ENCODE results near the gene IRF9. TPM values are rescaled to one million over a fixed set of nuclear protein-coding genes. Genes with fewer than 3 reads are reported as not detected.

The IRF9 gene
- total RNA-seq, 2 experiments from 2014 or later = 285 to 286 TPM

GRCh38 chr14:24133735-24134134, 27.3 kb upstream of the IRF9 start:
- H3K27me3 Mint-ChIP-seq = no peaks in the 10 kb centered on the region
- ChIA-PET POLR2A (interaction anchor here (0.7 kb wide), 1 partner anchor 578 kb away, joined by 8 read pairs; the partner anchor contains the start of gene THTPA), CTCF (interaction anchor here (0.6 to 2.4 kb wide), 7 partner anchors 15 to 772 kb away, joined by 3 to 7 read pairs (median 3); partner anchors contain the start of genes DCAF11, IPO4 and NRL)
- H3K36me3 Mint-ChIP-seq (ENCODE audit: low read depth) = peaks cover 21% of the 10 kb centered on the region
- H3K9me3 Mint-ChIP-seq = no peaks in the 10 kb centered on the region
- H3K4me1 Mint-ChIP-seq = peaks cover 46% of the 10 kb centered on the region
- no peak for DNase-seq
- no peak overlapping the region for H3K4me3 Mint-ChIP-seq
- no peak overlapping the region for H3K27ac Mint-ChIP-seq

GRCh38 chr14:24135584-24135833, 25.6 kb upstream of the IRF9 start:
- no peak for DNase-seq
- ChIA-PET CTCF (interaction anchor here (0.7 to 7.6 kb wide), 10 partner anchors 10 to 296 kb away, joined by 3 to 62 read pairs (median 3); partner anchors contain the start of genes DCAF11, IRF9, NRL and PSME2), POLR2A (interaction anchor here (0.8 to 1.2 kb wide), 4 partner anchors 11 to 43 kb away, joined by 3 to 7 read pairs (median 4); partner anchors contain the start of genes DCAF11, NRL, PSME2 and RNF31)
- Mint-ChIP-seq H3K36me3 (ENCODE audit: low read depth) (peaks cover 37% of the 10 kb centered on the region), H3K4me3 (peak overlapping the region; percentile 84), H3K4me1 (peaks cover 58% of the 10 kb centered on the region), H3K27me3 (no peaks in the 10 kb centered on the region), H3K27ac (peak overlapping the region; percentile 91), H3K9me3 (no peaks in the 10 kb centered on the region)

GRCh38 chr14:24135834-24136683, 25.0 kb upstream of the IRF9 start, which contains the start of gene PSME1:
TSS of gene PSME1 (plus strand) at chr14:24136194. CDS start at chr14:24136263, 69 bp downstream.
- Mint-ChIP-seq H3K4me3 (peak within 1 kb of the TSS; percentile 94), H3K27me3 (no peaks in the 10 kb centered on the region), H3K27ac (peak within 1 kb of the TSS; percentile 93), H3K9me3 (no peaks in the 10 kb centered on the region), H3K4me1 (peaks cover 56% of the 10 kb centered on the region), H3K36me3 (ENCODE audit: low read depth) (peaks cover 40% of the 10 kb centered on the region)
- DNase-seq = peak; percentile 93
- ChIA-PET CTCF (interaction anchor here (0.7 to 7.6 kb wide), 12 partner anchors 10 to 296 kb away, joined by 3 to 62 read pairs (median 3); partner anchors contain the start of genes DCAF11, IRF9, NRL and PSME2), POLR2A (interaction anchor here (0.8 to 1.7 kb wide), 5 partner anchors 11 to 44 kb away, joined by 3 to 7 read pairs (median 5); partner anchors contain the start of genes DCAF11, IRF9, NRL and PSME2)

GRCh38 chr14:24136684-24137528, 24.2 kb upstream of the IRF9 start:
- Mint-ChIP-seq H3K4me1 (peaks cover 53% of the 10 kb centered on the region), H3K4me3 (peak overlapping the region; percentile 94)
- POLR2A ChIA-PET = interaction anchor here (0.7 to 1.8 kb wide), 5 partner anchors 10 to 45 kb away, joined by 3 to 8 read pairs (median 6); partner anchors contain the start of genes DCAF11, IRF9, NRL and PSME2

GRCh38 chr14:24137529-24138395, 23.3 kb upstream of the IRF9 start:
- DNase-seq = no peak
- Mint-ChIP-seq H3K27me3 (no peaks in the 10 kb centered on the region), H3K9me3 (no peaks in the 10 kb centered on the region), H3K27ac (peak overlapping the region; percentile 93), H3K4me3 (peak overlapping the region; percentile 94), H3K36me3 (ENCODE audit: low read depth) (peaks cover 47% of the 10 kb centered on the region), H3K4me1 (peaks cover 50% of the 10 kb centered on the region)
- ChIA-PET POLR2A (interaction anchor here (1.7 to 1.8 kb wide), 2 partner anchors 9 to 23 kb away, joined by 6 to 8 read pairs; partner anchors contain the start of genes IRF9, PSME2 and RNF31), CTCF (interaction anchor here (0.5 to 7.6 kb wide), 14 partner anchors 10 to 193 kb away, joined by 3 to 62 read pairs (median 4); partner anchors contain the start of genes DCAF11, IRF9, NRL and PSME2)

More at GRCh38 chr14:24136684-24137528, 24.2 kb upstream of the IRF9 start:
- no peaks in the 10 kb centered on the region for H3K9me3 Mint-ChIP-seq
- CTCF ChIA-PET = interaction anchor here (0.5 to 7.6 kb wide), 13 partner anchors 10 to 196 kb away, joined by 3 to 62 read pairs (median 5); partner anchors contain the start of genes DCAF11, IRF9, NRL and PSME2
- peak overlapping the region; percentile 93 for H3K27ac Mint-ChIP-seq
- H3K36me3 Mint-ChIP-seq (ENCODE audit: low read depth) = peaks cover 43% of the 10 kb centered on the region
- no peak for DNase-seq
- no peaks in the 10 kb centered on the region for H3K27me3 Mint-ChIP-seq

GRCh38 chr14:24138396-24139271, 22.4 kb upstream of the IRF9 start:
- Mint-ChIP-seq H3K27me3 (no peaks in the 10 kb centered on the region), H3K4me3 (peak overlapping the region; percentile 98), H3K9me3 (no peaks in the 10 kb centered on the region), H3K27ac (peak overlapping the region; percentile 43), H3K36me3 (ENCODE audit: low read depth) (peaks cover 56% of the 10 kb centered on the region), H3K4me1 (peaks cover 54% of the 10 kb centered on the region)
- no peak for DNase-seq
- CTCF ChIA-PET = interaction anchor here (0.7 to 7.6 kb wide), 7 partner anchors 9 to 77 kb away, joined by 3 to 62 read pairs (median 4); partner anchors contain the start of genes DCAF11, IRF9, MDP1 and NRL
- POLR2A ChIA-PET = interaction anchor here (1.8 kb wide), 1 partner anchor 8 kb away, joined by 8 read pairs; the partner anchor contains the start of genes PSME2 and RNF31

- Mint-ChIP-seq H3K36me3 (ENCODE audit: low read depth) (peaks cover 63% of the 10 kb centered on the region), H3K27ac (peak overlapping the region; percentile 78), H3K9me3 (no peaks in the 10 kb centered on the region), H3K27me3 (no peaks in the 10 kb centered on the region), H3K4me1 (peaks cover 62% of the 10 kb centered on the region), H3K4me3 (peak overlapping the region; percentile 98)
- ChIA-PET CTCF (interaction anchor here (0.6 to 7.6 kb wide), 4 partner anchors 22 to 103 kb away, joined by 3 to 62 read pairs (median 4); partner anchors contain the start of genes DCAF11, IRF9, MDP1 and NRL), POLR2A (no interaction called here)
- DNase-seq = peak; percentile 35
Observed at GRCh38 chr14:24139272-24139934, 21.7 kb upstream of the IRF9 start.

GRCh38 chr14:24141097-24141880, 19.8 kb upstream of the IRF9 start, which contains the start of gene EMC9:
TSS of gene EMC9 (minus strand) at chr14:24141591. CDS start at chr14:24141304, 287 bp downstream.
- peak; percentile 100 for DNase-seq
- Mint-ChIP-seq H3K4me1 (peaks cover 72% of the 10 kb centered on the region), H3K27ac (peak within 1 kb of the TSS; percentile 89), H3K27me3 (no peaks in the 10 kb centered on the region), H3K36me3 (ENCODE audit: low read depth) (peaks cover 82% of the 10 kb centered on the region), H3K9me3 (no peaks in the 10 kb centered on the region), H3K4me3 (peak within 1 kb of the TSS; percentile 98)
- CTCF ChIA-PET = interaction anchor here (0.6 to 7.6 kb wide), 11 partner anchors 9 to 290 kb away, joined by 3 to 62 read pairs (median 4); partner anchors contain the start of genes DCAF11, IRF9, MDP1 and NRL
- POLR2A ChIA-PET = interaction anchor here (0.6 to 1.5 kb wide), 6 partner anchors 20 to 123 kb away, joined by 3 to 6 read pairs (median 5); partner anchors contain the start of genes IPO4 and IRF9

GRCh38 chr14:24143511-24143910, 17.6 kb upstream of the IRF9 start:
- H3K9me3 Mint-ChIP-seq = no peaks in the 10 kb centered on the region
- H3K27ac Mint-ChIP-seq = peak overlapping the region; percentile 74
- no peaks in the 10 kb centered on the region for H3K27me3 Mint-ChIP-seq
- ChIA-PET POLR2A (no interaction called here), CTCF (interaction anchor here (1.3 to 2.3 kb wide), 2 partner anchors 18 to 164 kb away, joined by 4 to 14 read pairs; partner anchors contain the start of genes CIDEB and IRF9)
- H3K36me3 Mint-ChIP-seq (ENCODE audit: low read depth) = peaks cover 73% of the 10 kb centered on the region
- H3K4me1 Mint-ChIP-seq = peaks cover 62% of the 10 kb centered on the region
- no peak for DNase-seq
- no peak overlapping the region for H3K4me3 Mint-ChIP-seq

All from activated CD4-positive, alpha-beta T cell treated with anti-CD3 and anti-CD28 coated beads, Interleukin-2, amount 10 ng/mL, durations not matched to agents 7 days and 5 days (primary cell).